ENCODE data around the gene TTC32.

The TTC32 gene

GRCh38 chr2:19901442-19902215 lies at the start of gene TTC32:
TTC32 (minus strand) TSS chr2:19901983; CDS start chr2:19901854, 129 bp downstream.
- peak within 1 kb of the TSS; percentile 98 to 99 for H3K9ac ChIP-seq (ENCODE audit: low read depth in 1 of 2, low read length in 2 of 2)
- H3K27ac ChIP-seq (ENCODE audit: low read depth in 2 of 2, low read length in 2 of 2): peak within 1 kb of the TSS; percentile 96 to 98
- H3K36me3 ChIP-seq (ENCODE audit: control insufficient read depth in 2 of 2, insufficient read depth in 2 of 2, low read length in 2 of 2): no peaks in the 10 kb centered on the region
- no peaks in the 10 kb centered on the region for H3K9me3 ChIP-seq (ENCODE audit: control insufficient read depth in 2 of 2, low read length in 2 of 2)
- H3K27me3 ChIP-seq (ENCODE audit: control insufficient read depth in 2 of 2, insufficient read depth in 2 of 2, low read length in 2 of 2): no peaks in the 10 kb centered on the region
- peak within 1 kb of the TSS; percentile 100 for H3K4me3 ChIP-seq (ENCODE audit: low read length in 2 of 2)
- peaks cover 8 to 9% of the 10 kb centered on the region in 2 donors for H3K4me1 ChIP-seq (ENCODE audit: control insufficient read depth in 2 of 2, insufficient read depth in 2 of 2, low read length in 2 of 2)

GRCh38 chr2:19949071-19949470 lies 47.3 kb upstream of the TTC32 start:
- Histone ChIP-seq H3K9me3 (ENCODE audit: control insufficient read depth in 2 of 2, low read length in 2 of 2) (no peaks in the 10 kb centered on the region), H3K27me3 (ENCODE audit: control insufficient read depth in 2 of 2, insufficient read depth in 2 of 2, low read length in 2 of 2) (no peaks in the 10 kb centered on the region), H3K9ac (ENCODE audit: low read depth in 1 of 2, low read length in 2 of 2) (no peak overlapping the region), H3K27ac (ENCODE audit: low read depth in 2 of 2, low read length in 2 of 2) (no peak overlapping the region), H3K36me3 (ENCODE audit: control insufficient read depth in 2 of 2, insufficient read depth in 2 of 2, low read length in 2 of 2) (no peaks in the 10 kb centered on the region), H3K4me1 (ENCODE audit: control insufficient read depth in 2 of 2, insufficient read depth in 2 of 2, low read length in 2 of 2) (no peaks in the 10 kb centered on the region), H3K4me3 (ENCODE audit: low read length in 2 of 2) (no peak overlapping the region)

- H3K9me3 ChIP-seq (ENCODE audit: control insufficient read depth in 2 of 2, low read length in 2 of 2): no peaks in the 10 kb centered on the region
- H3K27me3 ChIP-seq (ENCODE audit: control insufficient read depth in 2 of 2, insufficient read depth in 2 of 2, low read length in 2 of 2): no peaks in the 10 kb centered on the region
- no peak overlapping the region for H3K4me3 ChIP-seq (ENCODE audit: low read length in 2 of 2)
- H3K4me1 ChIP-seq (ENCODE audit: control insufficient read depth in 2 of 2, insufficient read depth in 2 of 2, low read length in 2 of 2): no peaks in the 10 kb centered on the region
- H3K36me3 ChIP-seq (ENCODE audit: control insufficient read depth in 2 of 2, insufficient read depth in 2 of 2, low read length in 2 of 2): no peaks in the 10 kb centered on the region
- H3K27ac ChIP-seq (ENCODE audit: low read depth in 2 of 2, low read length in 2 of 2): no peak overlapping the region
- no peak overlapping the region for H3K9ac ChIP-seq (ENCODE audit: low read depth in 1 of 2, low read length in 2 of 2)
Measured at GRCh38 chr2:19947184-19947940, 45.6 kb upstream of the TTC32 start.

DNA sequence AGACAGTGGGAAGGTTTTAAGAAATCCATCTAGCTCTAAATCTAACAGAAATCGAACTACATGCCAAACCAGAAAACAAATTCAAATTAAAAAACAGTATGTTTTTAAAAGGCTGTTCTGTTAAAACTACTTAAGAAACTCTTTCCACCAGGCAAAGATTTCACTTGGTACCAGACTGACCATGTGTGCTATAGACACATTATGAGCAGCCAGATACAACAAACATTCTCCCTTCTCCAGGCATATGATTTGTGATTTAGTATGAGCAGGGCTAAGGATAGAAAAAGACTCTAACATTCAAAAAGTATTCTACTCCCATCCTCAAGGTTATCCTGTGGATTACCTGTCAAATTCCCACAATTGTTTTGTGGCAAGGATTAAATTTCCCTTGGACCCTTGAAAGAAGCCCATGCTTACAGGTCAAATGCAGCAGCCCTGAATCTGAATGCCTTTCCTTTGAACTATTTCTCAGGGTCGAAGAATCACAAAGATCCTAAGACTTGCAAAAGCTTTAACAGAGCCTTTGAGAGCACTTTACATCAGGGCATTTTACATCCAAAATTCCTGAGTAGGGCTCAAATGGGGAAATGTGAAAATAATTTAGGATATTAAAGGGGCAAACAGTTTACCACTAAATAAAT lies 42.5 kb upstream of the TTC32 start:
- no peaks in the 10 kb centered on the region for H3K36me3 ChIP-seq (ENCODE audit: control insufficient read depth in 2 of 2, insufficient read depth in 2 of 2, low read length in 2 of 2)
- H3K9ac ChIP-seq (ENCODE audit: low read depth in 1 of 2, low read length in 2 of 2): no peak overlapping the region
- no peaks in the 10 kb centered on the region for H3K27me3 ChIP-seq (ENCODE audit: control insufficient read depth in 2 of 2, insufficient read depth in 2 of 2, low read length in 2 of 2)
- H3K4me1 ChIP-seq (ENCODE audit: control insufficient read depth in 2 of 2, insufficient read depth in 2 of 2, low read length in 2 of 2): no peaks in the 10 kb centered on the region
- no peak overlapping the region for H3K4me3 ChIP-seq (ENCODE audit: low read length in 2 of 2)
- no peaks in the 10 kb centered on the region for H3K9me3 ChIP-seq (ENCODE audit: control insufficient read depth in 2 of 2, low read length in 2 of 2)
- no peak overlapping the region for H3K27ac ChIP-seq (ENCODE audit: low read depth in 2 of 2, low read length in 2 of 2)

DNA sequence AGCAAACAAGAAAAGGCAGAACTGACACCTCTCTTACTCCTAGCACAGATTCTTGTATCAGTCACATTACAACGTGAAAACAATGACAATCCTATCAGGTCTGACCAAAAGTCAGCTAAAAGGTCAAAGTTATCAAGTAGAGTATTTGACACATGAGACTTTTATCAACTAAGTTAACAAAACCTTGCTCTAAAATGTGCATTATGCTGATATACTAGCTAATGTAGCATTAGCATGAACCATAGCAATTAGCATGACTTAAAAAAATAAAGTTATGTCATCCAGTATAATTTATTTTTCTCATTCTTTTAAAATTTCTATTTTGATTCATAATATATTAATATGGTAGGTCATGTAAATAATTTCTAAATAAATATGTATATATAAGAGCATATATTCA lies 41.4 kb upstream of the TTC32 start:
- no peaks in the 10 kb centered on the region for H3K36me3 ChIP-seq (ENCODE audit: control insufficient read depth in 2 of 2, insufficient read depth in 2 of 2, low read length in 2 of 2)
- no peaks in the 10 kb centered on the region for H3K27me3 ChIP-seq (ENCODE audit: control insufficient read depth in 2 of 2, insufficient read depth in 2 of 2, low read length in 2 of 2)
- no peaks in the 10 kb centered on the region for H3K9me3 ChIP-seq (ENCODE audit: control insufficient read depth in 2 of 2, low read length in 2 of 2)
- no peak overlapping the region for H3K4me3 ChIP-seq (ENCODE audit: low read length in 2 of 2)
- no peaks in the 10 kb centered on the region for H3K4me1 ChIP-seq (ENCODE audit: control insufficient read depth in 2 of 2, insufficient read depth in 2 of 2, low read length in 2 of 2)
- H3K9ac ChIP-seq (ENCODE audit: low read depth in 1 of 2, low read length in 2 of 2): no peak overlapping the region
- no peak overlapping the region for H3K27ac ChIP-seq (ENCODE audit: low read depth in 2 of 2, low read length in 2 of 2)

- H3K9ac ChIP-seq (ENCODE audit: low read depth in 1 of 2, low read length in 2 of 2): no peak overlapping the region
- H3K27me3 ChIP-seq (ENCODE audit: control insufficient read depth in 2 of 2, insufficient read depth in 2 of 2, low read length in 2 of 2): no peaks in the 10 kb centered on the region
- no peaks in the 10 kb centered on the region for H3K4me1 ChIP-seq (ENCODE audit: control insufficient read depth in 2 of 2, insufficient read depth in 2 of 2, low read length in 2 of 2)
- no peak overlapping the region for H3K4me3 ChIP-seq (ENCODE audit: low read length in 2 of 2)
- H3K9me3 ChIP-seq (ENCODE audit: control insufficient read depth in 2 of 2, low read length in 2 of 2): no peaks in the 10 kb centered on the region
- H3K27ac ChIP-seq (ENCODE audit: low read depth in 2 of 2, low read length in 2 of 2): no peak overlapping the region
- H3K36me3 ChIP-seq (ENCODE audit: control insufficient read depth in 2 of 2, insufficient read depth in 2 of 2, low read length in 2 of 2): peaks cover 0 to 4% of the 10 kb centered on the region in 2 donors
Measured at GRCh38 chr2:19942199-19942598, 40.4 kb upstream of the TTC32 start.

DNA sequence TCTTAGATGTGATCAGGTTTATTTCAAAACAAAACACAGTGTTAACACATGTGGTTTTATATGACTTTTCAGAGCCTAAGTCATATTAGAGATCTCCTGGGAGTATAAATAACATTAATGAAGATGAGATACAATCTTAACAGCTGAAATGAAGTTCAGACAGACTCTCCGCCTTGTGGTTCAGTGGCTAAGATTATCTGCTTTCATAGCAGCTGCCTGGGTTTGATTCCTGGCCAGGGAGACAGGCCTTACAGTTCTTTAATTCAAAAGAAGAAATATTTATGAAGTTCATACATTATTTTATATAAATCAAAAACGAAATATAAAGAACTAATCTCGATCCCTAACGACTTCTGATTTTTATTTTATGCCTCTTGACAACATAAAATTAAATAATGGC lies 35.2 kb upstream of the TTC32 start:
- Histone ChIP-seq H3K4me3 (ENCODE audit: low read length in 2 of 2) (no peak overlapping the region), H3K36me3 (ENCODE audit: control insufficient read depth in 2 of 2, insufficient read depth in 2 of 2, low read length in 2 of 2) (peaks cover 0 to 7% of the 10 kb centered on the region in 2 donors), H3K27me3 (ENCODE audit: control insufficient read depth in 2 of 2, insufficient read depth in 2 of 2, low read length in 2 of 2) (no peaks in the 10 kb centered on the region), H3K9ac (ENCODE audit: low read depth in 1 of 2, low read length in 2 of 2) (no peak overlapping the region), H3K9me3 (ENCODE audit: control insufficient read depth in 2 of 2, low read length in 2 of 2) (no peaks in the 10 kb centered on the region), H3K27ac (ENCODE audit: low read depth in 2 of 2, low read length in 2 of 2) (no peak overlapping the region), H3K4me1 (ENCODE audit: control insufficient read depth in 2 of 2, insufficient read depth in 2 of 2, low read length in 2 of 2) (no peaks in the 10 kb centered on the region)

DNA sequence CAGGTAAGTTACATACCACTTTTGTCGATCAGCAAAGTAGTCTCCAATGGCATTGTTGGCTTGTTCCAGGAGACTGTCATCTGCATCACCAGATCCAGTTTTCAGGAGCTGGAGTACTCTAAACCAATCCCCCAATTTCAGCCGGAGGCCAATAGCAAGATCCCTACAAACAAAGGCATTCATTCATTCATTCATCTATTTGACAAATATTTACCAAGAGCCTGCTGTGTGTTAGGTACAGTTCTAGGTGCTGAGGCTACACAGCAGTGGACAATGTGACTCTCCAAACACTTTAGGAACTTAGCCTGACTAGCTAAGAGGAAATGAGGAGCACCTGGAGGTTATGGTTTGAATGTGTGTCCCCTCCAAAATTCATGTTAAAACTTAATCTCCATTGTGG lies 34.4 kb upstream of the TTC32 start:
- Histone ChIP-seq H3K27me3 (ENCODE audit: control insufficient read depth in 2 of 2, insufficient read depth in 2 of 2, low read length in 2 of 2) (no peaks in the 10 kb centered on the region), H3K9me3 (ENCODE audit: control insufficient read depth in 2 of 2, low read length in 2 of 2) (no peaks in the 10 kb centered on the region), H3K4me3 (ENCODE audit: low read length in 2 of 2) (no peak overlapping the region), H3K4me1 (ENCODE audit: control insufficient read depth in 2 of 2, insufficient read depth in 2 of 2, low read length in 2 of 2) (no peaks in the 10 kb centered on the region), H3K36me3 (ENCODE audit: control insufficient read depth in 2 of 2, insufficient read depth in 2 of 2, low read length in 2 of 2) (peaks cover 0 to 7% of the 10 kb centered on the region in 2 donors), H3K9ac (ENCODE audit: low read depth in 1 of 2, low read length in 2 of 2) (no peak overlapping the region), H3K27ac (ENCODE audit: low read depth in 2 of 2, low read length in 2 of 2) (no peak overlapping the region)

- H3K4me3 ChIP-seq (ENCODE audit: low read length in 2 of 2): no peak overlapping the region
- peaks cover 0 to 4% of the 10 kb centered on the region in 2 donors for H3K9me3 ChIP-seq (ENCODE audit: control insufficient read depth in 2 of 2, low read length in 2 of 2)
- H3K27ac ChIP-seq (ENCODE audit: low read depth in 2 of 2, low read length in 2 of 2): no peak overlapping the region
- H3K36me3 ChIP-seq (ENCODE audit: control insufficient read depth in 2 of 2, insufficient read depth in 2 of 2, low read length in 2 of 2): peaks cover 0 to 11% of the 10 kb centered on the region in 2 donors
- no peaks in the 10 kb centered on the region for H3K27me3 ChIP-seq (ENCODE audit: control insufficient read depth in 2 of 2, insufficient read depth in 2 of 2, low read length in 2 of 2)
- no peak overlapping the region for H3K9ac ChIP-seq (ENCODE audit: low read depth in 1 of 2, low read length in 2 of 2)
- no peaks in the 10 kb centered on the region for H3K4me1 ChIP-seq (ENCODE audit: control insufficient read depth in 2 of 2, insufficient read depth in 2 of 2, low read length in 2 of 2)
Measured at GRCh38 chr2:19933351-19933981, 31.7 kb upstream of the TTC32 start.

DNA sequence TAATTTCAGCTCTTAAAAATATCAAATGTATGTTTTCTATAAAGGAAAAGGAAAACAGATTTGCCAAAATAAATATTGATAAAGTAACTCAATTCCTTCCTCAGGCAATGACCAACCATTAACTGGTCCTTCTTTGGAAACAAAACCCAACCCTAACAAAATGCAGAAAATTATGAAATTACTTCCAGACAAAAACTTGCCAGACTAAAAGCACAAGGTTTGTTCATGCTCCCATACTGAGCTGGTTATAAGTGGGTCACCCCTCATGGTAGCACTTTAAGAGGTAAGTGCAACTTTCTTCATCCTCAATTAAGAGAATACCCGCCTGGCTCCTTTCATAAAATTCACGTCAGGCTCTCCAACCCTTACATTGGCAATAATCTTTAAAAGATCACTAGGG lies 31.1 kb upstream of the TTC32 start:
- Histone ChIP-seq H3K27ac (ENCODE audit: low read depth in 2 of 2, low read length in 2 of 2) (no peak overlapping the region), H3K9me3 (ENCODE audit: control insufficient read depth in 2 of 2, low read length in 2 of 2) (peaks cover 1 to 5% of the 10 kb centered on the region in 2 donors), H3K36me3 (ENCODE audit: control insufficient read depth in 2 of 2, insufficient read depth in 2 of 2, low read length in 2 of 2) (peaks cover 0 to 11% of the 10 kb centered on the region in 2 donors), H3K4me1 (ENCODE audit: control insufficient read depth in 2 of 2, insufficient read depth in 2 of 2, low read length in 2 of 2) (no peaks in the 10 kb centered on the region), H3K9ac (ENCODE audit: low read depth in 1 of 2, low read length in 2 of 2) (no peak overlapping the region), H3K4me3 (ENCODE audit: low read length in 2 of 2) (no peak overlapping the region), H3K27me3 (ENCODE audit: control insufficient read depth in 2 of 2, insufficient read depth in 2 of 2, low read length in 2 of 2) (no peaks in the 10 kb centered on the region)
